Measurements from ENCODE around the gene NRXN3. TPM values are rescaled to one million over a fixed set of nuclear protein-coding genes. Genes with fewer than 3 reads are reported as not detected.

The NRXN3 gene
- polyA plus RNA-seq, 1 donor (not counting 4 experiments of a cell fraction or from before 2014, with no cell fraction given): 0.89 TPM

- Histone ChIP-seq H2AFZ (ENCODE audit: control insufficient read depth, low read length) (no peak overlapping the region), H3K79me2 (ENCODE audit: control insufficient read depth, insufficient read depth, low read length) (no peaks in the 10 kb centered on the region), H3K4me1 (ENCODE audit: control insufficient read depth, extremely low read depth, insufficient read depth, low read length) (peaks cover 19% of the 10 kb centered on the region), H3K27me3 (ENCODE audit: control insufficient read depth, extremely low read depth, insufficient read depth, low read length) (no peaks in the 10 kb centered on the region), H3K4me3 (ENCODE audit: control insufficient read depth in 2 of 3, extremely low read depth in 1 of 3, insufficient read depth in 2 of 3, low read depth in 1 of 3, low read length in 3 of 3) (no peak overlapping the region), H3K4me2 (ENCODE audit: control insufficient read depth, extremely low read depth, insufficient read depth, low read depth, low read length) (no peak overlapping the region), H3K9me3 (ENCODE audit: control insufficient read depth, low read depth, low read length) (no peaks in the 10 kb centered on the region), H4K20me1 (ENCODE audit: control insufficient read depth, extremely low read depth, insufficient read depth, low read length) (no peaks in the 10 kb centered on the region), H3K9me1 (ENCODE audit: control insufficient read depth, extremely low read depth, insufficient read depth, low read length) (no peaks in the 10 kb centered on the region), H3K9ac (ENCODE audit: control insufficient read depth, extremely low read depth, insufficient read depth, low read length) (no peak overlapping the region), H3K27ac (ENCODE audit: control insufficient read depth, insufficient read depth, low read length) (no peak overlapping the region), H3K36me3 (ENCODE audit: control insufficient read depth in 2 of 2, extremely low read depth in 1 of 2, insufficient read depth in 2 of 2, low read length in 2 of 2) (no peaks in the 10 kb centered on the region)
- dilution Hi-C loops (cut with MboI; ENCODE audit: extremely low pct_ligation_motif_present, low sequenced_read_pairs): no loop called here
- no peak for FAIRE-seq
- TF ChIP-seq CTCF (optimal IDR thresholded peaks at IDR 0.05 in 1 of 3, IDR thresholded peaks at IDR 0.05 in 1 of 3, conservative IDR thresholded peaks at IDR 0.05 in 1 of 3; ENCODE audit: extremely low read depth in 1 of 3, insufficient read depth in 2 of 3, low read length in 3 of 3) (no peak), EZH2 (IDR thresholded peaks at IDR 0.05; ENCODE audit: low read length) (no peak)
- DNase-seq (ENCODE audit: low read depth, low spot score): no peak
Observed at GRCh38 chr14:79709573-79709972, 1539.4 kb downstream of the NRXN3 start.

- peak overlapping the region in 1 of 3 experiments; percentile 32 for H3K4me3 ChIP-seq (ENCODE audit: control insufficient read depth in 2 of 3, extremely low read depth in 1 of 3, insufficient read depth in 2 of 3, low read depth in 1 of 3, low read length in 3 of 3)
- H3K4me1 ChIP-seq (ENCODE audit: control insufficient read depth, extremely low read depth, insufficient read depth, low read length): peaks cover 19% of the 10 kb centered on the region
- no peaks in the 10 kb centered on the region for H3K9me3 ChIP-seq (ENCODE audit: control insufficient read depth, low read depth, low read length)
- dilution Hi-C loops (cut with MboI; ENCODE audit: extremely low pct_ligation_motif_present, low sequenced_read_pairs): no loop called here
- H3K27me3 ChIP-seq (ENCODE audit: control insufficient read depth, extremely low read depth, insufficient read depth, low read length): no peaks in the 10 kb centered on the region
- peak overlapping the region; percentile 44 for H3K27ac ChIP-seq (ENCODE audit: control insufficient read depth, insufficient read depth, low read length)
- DNase-seq (ENCODE audit: low read depth, low spot score) (no peak), FAIRE-seq (peak; percentile 44)
- H4K20me1 ChIP-seq (ENCODE audit: control insufficient read depth, extremely low read depth, insufficient read depth, low read length): no peaks in the 10 kb centered on the region
- H3K36me3 ChIP-seq (ENCODE audit: control insufficient read depth in 2 of 2, extremely low read depth in 1 of 2, insufficient read depth in 2 of 2, low read length in 2 of 2): no peaks in the 10 kb centered on the region
- H3K79me2 ChIP-seq (ENCODE audit: control insufficient read depth, insufficient read depth, low read length): no peaks in the 10 kb centered on the region
- peak overlapping the region; percentile 92 for H2AFZ ChIP-seq (ENCODE audit: control insufficient read depth, low read length)
- no peak for TF ChIP-seq EZH2 (IDR thresholded peaks at IDR 0.05; ENCODE audit: low read length)
- TF ChIP-seq CTCF (optimal IDR thresholded peaks at IDR 0.05 in 1 of 3, IDR thresholded peaks at IDR 0.05 in 1 of 3, conservative IDR thresholded peaks at IDR 0.05 in 1 of 3; ENCODE audit: extremely low read depth in 1 of 3, insufficient read depth in 2 of 3, low read length in 3 of 3): no peak
- peak overlapping the region; percentile 40 for H3K9ac ChIP-seq (ENCODE audit: control insufficient read depth, extremely low read depth, insufficient read depth, low read length)
- H3K9me1 ChIP-seq (ENCODE audit: control insufficient read depth, extremely low read depth, insufficient read depth, low read length): no peaks in the 10 kb centered on the region
- H3K4me2 ChIP-seq (ENCODE audit: control insufficient read depth, extremely low read depth, insufficient read depth, low read depth, low read length): peak overlapping the region; percentile 72
Observed at GRCh38 chr14:79712302-79712950, 1542.3 kb downstream of the NRXN3 start.
